ENCODE measurements around the gene MED27.

DNA sequence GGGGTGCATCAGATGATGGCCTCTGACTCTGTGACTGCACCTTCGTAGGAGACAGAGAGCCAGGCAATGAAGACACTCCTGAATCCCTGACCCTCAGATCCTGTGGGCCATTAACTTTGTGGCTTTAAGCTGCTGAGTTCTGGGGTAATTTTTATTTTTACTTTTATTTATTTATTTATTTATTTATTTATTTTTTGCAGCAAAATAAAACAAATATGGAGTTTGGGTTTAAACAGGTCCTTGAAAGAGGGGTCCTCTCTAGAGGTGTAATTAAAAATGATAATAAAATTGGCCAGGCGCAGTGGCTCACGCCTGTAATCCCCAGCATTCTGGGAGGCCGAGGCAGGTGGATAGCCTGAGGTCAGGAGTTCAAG is 234.9 kb downstream of the MED27 start:
- TF ChIP-seq EZH2 (IDR thresholded peaks at IDR 0.05; ENCODE audit: low read length, unreplicated experiment) (no peak), EZH2phosphoT487 (IDR thresholded peaks at IDR 0.05; ENCODE audit: borderline replicate concordance, low read length) (no peak)
